Activated CD8-positive, alpha-beta memory T cell treated with anti-CD3 and anti-CD28 coated beads for 48 hours (primary cell): Measurements from ENCODE around the gene MIEN1.
"Not testable (repeated sequence)": the region's sequence is repeated elsewhere in the genome, so short reads cannot be mapped to it uniquely, and the experiment has no call there.

Experiments
- DNase-seq, 3 experiments: peaks; one replicate each; pipeline ENCODE4 v3.0.0-alpha.2; 2020; ENCODE audit warnings: low read depth in 2 of 3, low spot score in 2 of 3

Gene MIEN1

GRCh38 chr17:39716879-39717536, 13.3 kb downstream of the MIEN1 start:
- DNase-seq, result no peak

GRCh38 chr17:39716073-39716818, 14.1 kb downstream of the MIEN1 start:
- no peak for DNase-seq

GRCh38 chr17:39715375-39716072, 14.8 kb downstream of the MIEN1 start:
- no peak for DNase-seq

GRCh38 chr17:39714234-39714633, 16.1 kb downstream of the MIEN1 start:
- no peak for DNase-seq

- DNase-seq, result no peak
Measured at GRCh38 chr17:39711851-39712250, 18.5 kb downstream of the MIEN1 start.

GRCh38 chr17:39711071-39711470, 19.3 kb downstream of the MIEN1 start:
- DNase-seq, result not testable (repeated sequence)

GRCh38 chr17:39709998-39710964, 20.1 kb downstream of the MIEN1 start:
- no peak for DNase-seq

- DNase-seq, result no peak
Measured at GRCh38 chr17:39709319-39709997, 20.9 kb downstream of the MIEN1 start.

GRCh38 chr17:39706921-39707337, 23.4 kb downstream of the MIEN1 start:
- no peak for DNase-seq

- DNase-seq, result no peak
Measured at GRCh38 chr17:39706383-39706782, 23.9 kb downstream of the MIEN1 start.

- DNase-seq, result no peak
Measured at GRCh38 chr17:39705786-39706348, 24.5 kb downstream of the MIEN1 start.

- DNase-seq, result no peak
Measured at GRCh38 chr17:39704821-39705551, 25.3 kb downstream of the MIEN1 start.

- DNase-seq, result no peak
Measured at GRCh38 chr17:39703913-39704312, 26.4 kb downstream of the MIEN1 start.

- DNase-seq, result no peak
Measured at GRCh38 chr17:39702901-39703893, 27.1 kb downstream of the MIEN1 start.

- DNase-seq, result no peak
Measured at GRCh38 chr17:39701784-39702422, 28.4 kb downstream of the MIEN1 start.

GRCh38 chr17:39701012-39701783, 29.1 kb downstream of the MIEN1 start:
- DNase-seq, result no peak
